HG03378 (cell line): ENCODE data around the gene LYL1.

Experiments
- ATAC-seq: cut with Tn5 transposase; IDR thresholded peaks from one replicate; pipeline ENCODE4 v1.9.1; 2021; ENCODE audit warnings: mild to moderate bottlenecking, moderate library complexity; ENCODE audit not compliant: unreplicated experiment

Gene LYL1

GRCh38 chr19:13094106-13094504, 8.6 kb downstream of the LYL1 start:
- ATAC-seq: peak; percentile 3

GRCh38 chr19:13093407-13094105, 9.1 kb downstream of the LYL1 start:
- ATAC-seq: peak; percentile 52

- ATAC-seq: no peak
Observed at GRCh38 chr19:13092606-13093235, 9.9 kb downstream of the LYL1 start.

DNA sequence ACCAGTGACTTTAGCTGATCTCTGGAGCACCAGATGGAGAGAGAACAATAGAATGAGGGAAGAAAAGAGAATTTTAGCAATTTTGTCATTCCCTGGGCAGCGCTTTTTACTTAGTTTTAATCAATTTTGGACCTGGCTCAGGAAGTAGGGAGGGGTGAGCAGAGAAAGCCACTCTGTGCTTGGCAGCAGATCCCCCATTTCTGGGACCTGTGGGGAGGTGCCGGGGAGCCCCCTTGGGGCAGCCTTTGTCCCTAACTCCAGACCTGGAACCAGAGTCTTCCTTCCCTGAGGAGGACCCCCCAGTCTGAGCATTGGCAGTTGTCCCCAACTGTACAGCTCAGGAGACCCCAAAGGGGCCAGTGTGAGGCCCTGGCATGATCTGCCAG, 10.5 kb downstream of the LYL1 start:
- ATAC-seq: no peak

DNA sequence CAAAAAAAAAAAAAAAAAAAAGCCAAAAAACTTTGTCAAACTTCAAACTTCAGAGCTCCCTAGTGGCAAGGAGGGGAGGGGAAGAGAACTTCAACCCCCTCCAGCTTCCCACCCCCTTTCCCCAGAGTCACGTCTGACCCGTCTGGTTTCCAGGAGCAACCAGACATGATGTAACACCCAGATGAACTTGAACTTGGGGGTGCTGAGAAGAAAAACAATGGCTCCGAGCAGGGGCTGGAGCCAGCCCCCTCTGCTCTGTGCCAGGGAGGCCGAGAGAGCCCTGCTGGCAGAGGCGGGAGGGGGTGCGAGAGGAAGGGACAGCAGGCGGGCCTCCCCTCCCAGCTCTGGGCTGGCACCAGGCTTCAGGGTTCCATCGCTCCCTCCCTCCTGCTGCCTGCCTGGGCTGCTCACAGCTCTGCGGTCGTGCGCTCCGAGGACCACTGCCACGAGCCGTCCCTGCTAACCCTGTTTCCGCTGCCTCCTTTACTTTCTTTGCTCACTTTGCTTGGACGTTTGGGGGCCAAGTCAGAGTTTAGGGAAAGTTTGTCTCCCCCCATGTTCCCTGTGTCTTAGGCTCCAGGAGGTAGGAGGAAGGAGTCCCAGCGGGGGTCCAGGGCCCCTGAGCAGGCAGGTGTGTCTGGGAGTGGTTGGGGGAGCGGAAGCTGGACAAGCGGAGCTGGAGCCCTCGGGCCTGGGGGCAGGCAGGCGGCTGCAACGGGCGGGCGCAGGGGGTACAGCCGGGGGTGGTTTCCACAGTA, 11.1 kb downstream of the LYL1 start:
- no peak for ATAC-seq

- ATAC-seq: no peak
Observed at GRCh38 chr19:13090511-13091231, 12.0 kb downstream of the LYL1 start.

DNA sequence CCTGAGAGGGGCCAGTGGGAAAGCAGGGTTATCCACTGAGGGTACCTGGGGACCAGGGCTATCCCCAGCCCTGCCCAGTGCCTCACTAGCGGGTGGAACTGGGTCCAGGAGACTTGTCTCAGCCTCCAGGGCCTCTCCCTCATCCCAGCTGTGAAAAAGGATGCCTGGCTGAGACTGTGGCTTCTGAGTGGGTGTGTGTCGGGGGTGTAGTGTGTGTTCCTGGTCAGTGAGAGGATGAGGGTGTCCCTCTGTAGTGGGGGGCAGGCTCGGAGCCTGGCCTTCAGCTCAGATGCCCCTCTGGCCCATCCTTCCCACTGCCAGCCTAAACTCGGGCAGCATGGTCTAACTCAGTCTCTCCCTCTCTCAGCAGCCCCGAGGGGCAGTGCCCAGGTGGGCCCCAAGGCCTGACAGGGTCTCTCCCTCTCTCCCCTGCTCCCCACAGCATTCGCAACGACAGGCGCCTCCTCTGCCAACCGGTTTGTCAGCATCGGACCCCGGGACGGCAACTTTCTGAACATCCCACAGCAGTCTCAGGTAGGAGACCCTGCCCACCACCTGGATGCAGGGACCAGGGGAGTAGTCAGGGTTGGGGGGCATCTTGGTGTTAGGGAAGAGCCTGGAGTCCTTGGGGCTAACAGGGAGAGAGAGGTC, 12.7 kb downstream of the LYL1 start:
- no peak for ATAC-seq

- no peak for ATAC-seq
Observed at GRCh38 chr19:13089139-13089856, 13.4 kb downstream of the LYL1 start.

DNA sequence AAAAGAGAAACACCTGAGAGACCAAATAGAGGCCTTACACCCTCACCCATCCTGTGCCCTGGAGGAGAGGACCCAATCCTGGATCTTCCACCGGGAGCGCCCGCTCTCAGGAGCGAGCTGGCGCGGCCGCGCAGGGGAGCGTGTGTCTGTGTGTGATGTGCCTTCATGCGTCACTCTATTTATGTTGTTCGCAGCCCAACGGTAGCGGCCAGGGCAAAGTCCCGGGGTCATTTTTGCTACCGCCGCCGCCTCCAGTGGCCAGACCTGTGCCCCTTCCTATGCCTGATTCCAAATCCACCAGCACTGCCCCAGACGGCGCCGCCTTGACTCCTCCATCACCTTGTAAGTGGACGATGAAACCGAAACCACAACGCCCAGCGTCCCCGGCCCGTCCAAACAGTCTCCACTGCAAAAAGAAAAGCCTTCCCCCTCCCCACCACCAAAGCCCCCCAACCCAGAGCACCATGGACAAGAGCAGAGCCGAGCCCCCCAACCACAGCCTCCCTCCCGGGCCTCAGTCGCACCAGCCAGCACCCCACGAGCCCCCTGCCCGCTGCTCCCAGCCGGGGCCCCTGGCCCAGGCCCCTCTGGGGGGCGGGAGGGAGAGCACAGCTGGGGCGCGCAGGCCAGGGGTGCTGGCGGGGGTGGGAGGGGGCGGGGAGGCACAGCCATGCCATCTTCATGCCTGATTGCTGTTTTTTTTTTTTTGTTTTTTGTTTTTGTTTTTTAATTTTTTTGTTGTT, 14.7 kb downstream of the LYL1 start:
- ATAC-seq: no peak

GRCh38 chr19:13087295-13087694, 15.4 kb downstream of the LYL1 start:
- no peak for ATAC-seq

DNA sequence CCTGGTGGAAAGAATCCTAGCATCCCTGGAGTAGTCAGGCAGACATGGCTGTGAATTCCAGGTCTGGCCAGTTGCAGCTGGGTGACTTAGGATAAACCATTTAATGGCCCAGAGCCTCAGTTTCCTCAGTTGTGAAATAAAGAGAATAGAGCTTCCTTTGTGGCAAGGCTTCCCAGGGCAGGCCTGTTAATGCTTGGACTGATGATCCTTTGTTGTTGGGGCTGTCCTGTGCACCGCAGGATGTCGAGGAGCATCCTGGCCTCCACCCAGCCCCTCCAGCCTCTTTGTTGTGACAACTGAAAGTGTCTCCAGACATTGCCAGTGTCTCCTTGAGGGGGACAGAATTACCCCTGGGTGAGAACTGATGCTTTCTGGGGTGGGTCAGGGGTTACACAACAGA, 16.3 kb downstream of the LYL1 start:
- ATAC-seq: no peak

DNA sequence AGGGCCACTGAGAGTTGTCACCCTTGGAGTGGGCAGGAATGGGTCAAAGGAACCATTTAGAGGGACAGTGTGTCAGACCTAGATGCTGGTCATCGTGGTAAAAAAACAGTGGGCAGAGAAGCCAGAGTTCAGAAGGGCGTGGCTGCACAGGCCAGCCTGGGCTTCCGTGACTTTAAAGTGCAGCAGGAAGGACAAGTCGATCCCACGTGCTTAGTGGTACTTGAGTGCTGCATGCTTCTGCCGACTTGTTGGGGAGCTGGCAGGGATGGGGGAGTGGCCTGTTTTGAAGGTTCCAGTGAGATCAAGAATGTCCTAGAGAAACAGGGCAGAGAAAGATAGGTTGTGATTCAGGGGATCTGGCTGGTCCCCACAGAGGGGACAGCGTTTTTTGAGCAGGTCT, 17.0 kb downstream of the LYL1 start:
- no peak for ATAC-seq

GRCh38 chr19:13083627-13084026, 19.0 kb downstream of the LYL1 start:
- no peak for ATAC-seq

DNA sequence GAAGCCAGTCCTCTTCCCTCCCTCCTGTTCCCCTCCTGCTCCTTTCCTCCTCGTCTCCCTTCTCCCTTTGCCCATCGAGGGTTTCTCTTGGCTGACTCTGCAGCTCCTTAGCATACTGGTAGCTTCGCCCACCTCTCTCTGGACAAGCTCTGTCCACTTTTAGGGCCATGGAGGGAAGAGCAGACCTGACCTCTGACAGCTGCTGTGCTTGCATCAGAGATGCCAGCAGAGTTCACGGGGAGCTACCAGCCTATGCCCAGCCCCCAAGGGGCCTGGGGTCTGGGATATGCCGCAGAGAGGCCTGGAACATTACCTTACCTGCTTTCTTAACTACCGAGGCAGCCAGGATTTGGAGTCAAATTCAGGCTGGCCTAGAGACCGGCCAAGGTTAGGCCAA, 19.7 kb downstream of the LYL1 start:
- ATAC-seq: no peak

GRCh38 chr19:13082192-13083007, 20.3 kb downstream of the LYL1 start:
- no peak for ATAC-seq

DNA sequence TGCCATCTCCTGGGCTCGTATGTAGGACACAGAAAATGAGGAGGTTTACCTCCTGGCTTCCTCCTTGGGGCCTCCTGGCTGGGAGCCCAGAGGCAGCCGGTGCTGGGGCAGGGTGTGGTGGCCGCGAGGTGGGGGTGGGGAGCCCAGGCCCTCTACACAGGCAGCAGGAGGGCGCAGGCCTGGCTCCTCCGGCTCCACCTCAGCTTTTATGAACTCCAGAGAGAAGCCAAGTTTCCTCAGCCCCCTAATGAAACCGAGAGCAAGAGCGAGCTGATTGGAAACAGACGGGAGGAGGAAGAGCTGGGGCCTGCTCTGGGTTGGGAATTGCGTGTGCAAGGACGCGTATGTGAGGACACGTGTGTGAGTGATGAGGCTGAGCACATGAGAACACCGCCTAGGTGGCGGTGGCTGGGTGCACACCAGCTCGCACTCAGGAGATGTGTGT, 23.1 kb downstream of the LYL1 start:
- ATAC-seq: no peak

DNA sequence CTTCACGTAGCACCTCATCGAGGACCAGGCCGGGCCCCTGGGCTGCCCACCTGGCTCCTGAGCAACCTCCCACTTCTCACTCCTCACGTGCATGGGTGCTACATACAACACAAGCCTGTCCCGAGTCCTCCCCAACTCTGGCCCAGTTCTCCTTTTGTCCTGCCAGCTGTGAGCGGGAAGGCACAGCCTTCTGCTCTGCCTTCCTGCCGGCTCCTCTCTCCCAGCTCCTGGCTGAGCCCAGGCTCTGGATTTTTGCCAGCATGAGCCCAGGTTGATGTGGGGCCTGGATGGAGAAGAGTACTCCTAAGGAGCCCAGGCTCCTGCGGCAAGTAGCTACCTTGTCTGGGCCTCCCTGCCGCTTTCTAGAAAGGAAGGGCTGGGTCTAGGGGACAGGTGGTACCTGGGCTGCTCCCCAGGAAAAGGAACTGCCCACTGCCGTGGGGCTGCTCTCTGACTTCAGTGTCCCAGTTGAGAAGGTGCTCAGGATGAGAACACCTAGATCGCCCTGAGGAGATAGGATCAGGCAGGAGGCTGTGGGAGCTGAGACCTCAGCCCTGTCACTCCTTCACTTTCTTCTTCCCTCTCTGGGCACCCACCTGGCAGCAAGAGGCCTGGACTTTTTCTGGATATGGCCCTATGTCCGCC, 23.6 kb downstream of the LYL1 start:
- ATAC-seq: no peak

- ATAC-seq: no peak
Observed at GRCh38 chr19:13078381-13078780, 24.3 kb downstream of the LYL1 start.
